IMR-90 (cell line): Measurements from ENCODE around the gene PUDP.

Experiments
- CEBPB ChIP-seq: IDR thresholded peaks from 2 replicates; pipeline ENCODE4 v1.6.1; 2012; ENCODE audit warnings: low read depth, low read length, improper control_type of control experiment
- FOS ChIP-seq: fragments of 150-350 bp; IDR thresholded peaks from 2 replicates; pipeline ENCODE4 v1.6.1; 2016; ENCODE audit warnings: low read depth, low read length
- MXI1 ChIP-seq: IDR thresholded peaks from 2 replicates; pipeline ENCODE4 v1.6.1; 2012; ENCODE audit warnings: low read depth, mild to moderate bottlenecking, low read length, moderate library complexity, borderline replicate concordance
- POLR2A ChIP-seq: IDR thresholded peaks from 2 replicates; pipeline ENCODE4 v1.6.1; 2012; ENCODE audit warnings: mild to moderate bottlenecking, low read depth, low read length
- RAD21 ChIP-seq: IDR thresholded peaks from 2 replicates; pipeline ENCODE4 v1.6.1; 2012; ENCODE audit warnings: low read length, improper control_type of control experiment
- SMC3 ChIP-seq: fragments of 150-350 bp; IDR thresholded peaks from 2 replicates; pipeline ENCODE4 v1.6.1; 2016; ENCODE audit warnings: low read depth, mild to moderate bottlenecking, antibody characterized with exemption, low read length, moderate library complexity
- TF ChIP-seq, protein P1 (sequence below): conservative IDR thresholded peaks from 2 replicates; pipeline ENCODE4 v1.5.1; 2012; ENCODE audit warnings: mild to moderate bottlenecking, low read depth, low read length, improper control_type of control experiment

DNA sequence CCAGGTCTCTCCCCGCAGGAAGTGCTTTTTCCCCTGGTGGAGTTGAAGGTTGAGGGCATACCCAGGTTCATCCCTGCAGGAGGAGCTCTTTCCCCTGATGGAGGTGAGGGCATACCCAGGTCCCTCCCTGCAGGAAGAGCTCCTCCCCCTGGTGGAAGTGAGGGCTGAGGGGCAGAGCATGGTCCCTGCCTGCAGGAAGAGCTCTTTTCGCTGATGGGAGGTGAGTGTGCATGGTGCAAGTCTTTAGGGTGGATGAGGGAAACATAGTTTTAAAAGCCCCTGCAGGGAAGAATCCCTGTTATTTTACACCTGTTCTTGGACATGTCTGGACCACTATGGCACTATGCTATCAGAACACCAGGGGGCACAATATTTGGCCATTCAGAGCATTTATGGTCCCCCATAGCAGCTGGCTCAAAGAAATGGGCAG lies 43.7 kb upstream of the PUDP start:
- TF ChIP-seq, protein P1, sequence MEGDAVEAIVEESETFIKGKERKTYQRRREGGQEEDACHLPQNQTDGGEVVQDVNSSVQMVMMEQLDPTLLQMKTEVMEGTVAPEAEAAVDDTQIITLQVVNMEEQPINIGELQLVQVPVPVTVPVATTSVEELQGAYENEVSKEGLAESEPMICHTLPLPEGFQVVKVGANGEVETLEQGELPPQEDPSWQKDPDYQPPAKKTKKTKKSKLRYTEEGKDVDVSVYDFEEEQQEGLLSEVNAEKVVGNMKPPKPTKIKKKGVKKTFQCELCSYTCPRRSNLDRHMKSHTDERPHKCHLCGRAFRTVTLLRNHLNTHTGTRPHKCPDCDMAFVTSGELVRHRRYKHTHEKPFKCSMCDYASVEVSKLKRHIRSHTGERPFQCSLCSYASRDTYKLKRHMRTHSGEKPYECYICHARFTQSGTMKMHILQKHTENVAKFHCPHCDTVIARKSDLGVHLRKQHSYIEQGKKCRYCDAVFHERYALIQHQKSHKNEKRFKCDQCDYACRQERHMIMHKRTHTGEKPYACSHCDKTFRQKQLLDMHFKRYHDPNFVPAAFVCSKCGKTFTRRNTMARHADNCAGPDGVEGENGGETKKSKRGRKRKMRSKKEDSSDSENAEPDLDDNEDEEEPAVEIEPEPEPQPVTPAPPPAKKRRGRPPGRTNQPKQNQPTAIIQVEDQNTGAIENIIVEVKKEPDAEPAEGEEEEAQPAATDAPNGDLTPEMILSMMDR = peak; percentile 29
- no peak for TF ChIP-seq MXI1
- peak; percentile 35; the same call in 1 of the 2 replicates for TF ChIP-seq SMC3
- no peak for TF ChIP-seq FOS
- peak; percentile 27; the same call in 1 of the 2 replicates for TF ChIP-seq RAD21
- TF ChIP-seq POLR2A = no peak
- no peak for TF ChIP-seq CEBPB
